ENCODE results near the gene PEX14. TPM values are rescaled to one million over a fixed set of nuclear protein-coding genes. Genes with fewer than 3 reads are reported as not detected.
A peak's percentile ranks its signal among the peaks of the same experiment; 100 is the strongest.

PEX14 gene
- total RNA-seq, 1 experiment from 2014 or later = 9.1 TPM

GRCh38 chr1:10556430-10557005 lies 81.8 kb downstream of the PEX14 start:
- Histone ChIP-seq H3K4me1 (ENCODE audit: low read length) (peaks cover 36% of the 10 kb centered on the region), H2AFZ (ENCODE audit: low read length) (no peak overlapping the region), H3K27ac (ENCODE audit: low read length) (peak overlapping the region; percentile 84), H4K20me1 (ENCODE audit: insufficient read depth, low read depth, low read length) (no peaks in the 10 kb centered on the region), H3K4me3 (ENCODE audit: low read length) (no peak overlapping the region), H3K9me2 (replicated peaks; ENCODE audit: insufficient read depth, low read length) (no peaks in the 10 kb centered on the region), H3K4me2 (ENCODE audit: low read depth, low read length, poor library complexity, severe bottlenecking) (no peak overlapping the region), H3K36me3 (ENCODE audit: insufficient read depth, low read length) (no peaks in the 10 kb centered on the region), H3K27me3 (ENCODE audit: low read length) (no peaks in the 10 kb centered on the region), H3K9ac (ENCODE audit: low read length) (peak overlapping the region; percentile 52; the same call in 1 of the 2 replicates), H3K9me3 (ENCODE audit: low read length) (no peaks in the 10 kb centered on the region), H3K79me2 (ENCODE audit: low read length) (peaks cover 42% of the 10 kb centered on the region)
- no peak for DNase-seq

- Histone ChIP-seq H3K9me3 (ENCODE audit: low read length) (no peaks in the 10 kb centered on the region), H3K36me3 (ENCODE audit: insufficient read depth, low read length) (no peaks in the 10 kb centered on the region)
Measured at GRCh38 chr1:10557714-10558113, 83.0 kb downstream of the PEX14 start.

GRCh38 chr1:10559386-10559785 lies 84.6 kb downstream of the PEX14 start:
- peaks cover 25% of the 10 kb centered on the region for H3K4me1 ChIP-seq (ENCODE audit: low read length)
- H3K79me2 ChIP-seq (ENCODE audit: low read length) = peaks cover 40% of the 10 kb centered on the region
- no peak overlapping the region for H3K4me3 ChIP-seq (ENCODE audit: low read length)
- no peaks in the 10 kb centered on the region for H3K36me3 ChIP-seq (ENCODE audit: insufficient read depth, low read length)
- H3K27ac ChIP-seq (ENCODE audit: low read length) = no peak overlapping the region
- H4K20me1 ChIP-seq (ENCODE audit: insufficient read depth, low read depth, low read length) = no peaks in the 10 kb centered on the region
- no peak overlapping the region for H2AFZ ChIP-seq (ENCODE audit: low read length)
- H3K9me3 ChIP-seq (ENCODE audit: low read length) = no peaks in the 10 kb centered on the region
- no peak overlapping the region for H3K4me2 ChIP-seq (ENCODE audit: low read depth, low read length, poor library complexity, severe bottlenecking)
- no peaks in the 10 kb centered on the region for H3K27me3 ChIP-seq (ENCODE audit: low read length)
- no peaks in the 10 kb centered on the region for H3K9me2 ChIP-seq (replicated peaks; ENCODE audit: insufficient read depth, low read length)
- no peak for DNase-seq
- no peak overlapping the region for H3K9ac ChIP-seq (ENCODE audit: low read length)

More at GRCh38 chr1:10557714-10558113, 83.0 kb downstream of the PEX14 start:
- Histone ChIP-seq H4K20me1 (ENCODE audit: insufficient read depth, low read depth, low read length) (no peaks in the 10 kb centered on the region), H3K9ac (ENCODE audit: low read length) (no peak overlapping the region), H3K27ac (ENCODE audit: low read length) (no peak overlapping the region; the same call in 1 of the 2 replicates), H3K79me2 (ENCODE audit: low read length) (peaks cover 48% of the 10 kb centered on the region), H3K4me1 (ENCODE audit: low read length) (peaks cover 36% of the 10 kb centered on the region), H3K4me3 (ENCODE audit: low read length) (no peak overlapping the region), H3K27me3 (ENCODE audit: low read length) (no peaks in the 10 kb centered on the region), H2AFZ (ENCODE audit: low read length) (no peak overlapping the region), H3K9me2 (replicated peaks; ENCODE audit: insufficient read depth, low read length) (no peaks in the 10 kb centered on the region), H3K4me2 (ENCODE audit: low read depth, low read length, poor library complexity, severe bottlenecking) (no peak overlapping the region)
- DNase-seq = no peak

- H3K9me3 ChIP-seq (ENCODE audit: low read length) = no peaks in the 10 kb centered on the region
- H3K9me2 ChIP-seq (replicated peaks; ENCODE audit: insufficient read depth, low read length) = no peaks in the 10 kb centered on the region
- H2AFZ ChIP-seq (ENCODE audit: low read length) = no peak overlapping the region
- H3K79me2 ChIP-seq (ENCODE audit: low read length) = peaks cover 38% of the 10 kb centered on the region
- H3K9ac ChIP-seq (ENCODE audit: low read length) = no peak overlapping the region
- no peak overlapping the region for H3K27ac ChIP-seq (ENCODE audit: low read length)
- H4K20me1 ChIP-seq (ENCODE audit: insufficient read depth, low read depth, low read length) = no peaks in the 10 kb centered on the region
- DNase-seq = no peak
- no peak overlapping the region for H3K4me3 ChIP-seq (ENCODE audit: low read length)
- no peaks in the 10 kb centered on the region for H3K27me3 ChIP-seq (ENCODE audit: low read length)
- H3K4me2 ChIP-seq (ENCODE audit: low read depth, low read length, poor library complexity, severe bottlenecking) = no peak overlapping the region
- H3K36me3 ChIP-seq (ENCODE audit: insufficient read depth, low read length) = no peaks in the 10 kb centered on the region
- H3K4me1 ChIP-seq (ENCODE audit: low read length) = peaks cover 4% of the 10 kb centered on the region
Measured at GRCh38 chr1:10561497-10561896, 86.7 kb downstream of the PEX14 start.

- no peak overlapping the region for H2AFZ ChIP-seq (ENCODE audit: low read length)
- no peaks in the 10 kb centered on the region for H3K36me3 ChIP-seq (ENCODE audit: insufficient read depth, low read length)
- no peaks in the 10 kb centered on the region for H3K9me3 ChIP-seq (ENCODE audit: low read length)
- no peaks in the 10 kb centered on the region for H3K27me3 ChIP-seq (ENCODE audit: low read length)
- no peaks in the 10 kb centered on the region for H3K9me2 ChIP-seq (replicated peaks; ENCODE audit: insufficient read depth, low read length)
- no peak overlapping the region for H3K27ac ChIP-seq (ENCODE audit: low read length)
- H3K9ac ChIP-seq (ENCODE audit: low read length) = no peak overlapping the region
- no peak overlapping the region for H3K4me2 ChIP-seq (ENCODE audit: low read depth, low read length, poor library complexity, severe bottlenecking)
- no peaks in the 10 kb centered on the region for H4K20me1 ChIP-seq (ENCODE audit: insufficient read depth, low read depth, low read length)
- no peak overlapping the region for H3K4me3 ChIP-seq (ENCODE audit: low read length)
- peaks cover 34% of the 10 kb centered on the region for H3K79me2 ChIP-seq (ENCODE audit: low read length)
- H3K4me1 ChIP-seq (ENCODE audit: low read length) = peaks cover 5% of the 10 kb centered on the region
- no peak for DNase-seq
Measured at GRCh38 chr1:10561955-10562354, 87.2 kb downstream of the PEX14 start.

- Histone ChIP-seq H3K9ac (ENCODE audit: low read length) (no peak overlapping the region), H3K9me2 (replicated peaks; ENCODE audit: insufficient read depth, low read length) (no peaks in the 10 kb centered on the region), H3K4me3 (ENCODE audit: low read length) (no peak overlapping the region), H3K36me3 (ENCODE audit: insufficient read depth, low read length) (no peaks in the 10 kb centered on the region), H3K79me2 (ENCODE audit: low read length) (peaks cover 40% of the 10 kb centered on the region), H3K4me1 (ENCODE audit: low read length) (peaks cover 7% of the 10 kb centered on the region), H4K20me1 (ENCODE audit: insufficient read depth, low read depth, low read length) (no peaks in the 10 kb centered on the region), H3K4me2 (ENCODE audit: low read depth, low read length, poor library complexity, severe bottlenecking) (no peak overlapping the region), H3K27ac (ENCODE audit: low read length) (no peak overlapping the region), H3K27me3 (ENCODE audit: low read length) (no peaks in the 10 kb centered on the region), H2AFZ (ENCODE audit: low read length) (no peak overlapping the region), H3K9me3 (ENCODE audit: low read length) (no peaks in the 10 kb centered on the region)
- no peak for DNase-seq
Measured at GRCh38 chr1:10564063-10564462, 89.3 kb downstream of the PEX14 start.

- Histone ChIP-seq H3K4me2 (ENCODE audit: low read depth, low read length, poor library complexity, severe bottlenecking) (no peak overlapping the region), H3K36me3 (ENCODE audit: insufficient read depth, low read length) (no peaks in the 10 kb centered on the region), H3K27ac (ENCODE audit: low read length) (no peak overlapping the region), H3K9me2 (replicated peaks; ENCODE audit: insufficient read depth, low read length) (no peaks in the 10 kb centered on the region), H3K4me3 (ENCODE audit: low read length) (no peak overlapping the region), H2AFZ (ENCODE audit: low read length) (no peak overlapping the region), H3K4me1 (ENCODE audit: low read length) (peaks cover 7% of the 10 kb centered on the region), H3K9me3 (ENCODE audit: low read length) (no peaks in the 10 kb centered on the region), H3K9ac (ENCODE audit: low read length) (no peak overlapping the region), H3K79me2 (ENCODE audit: low read length) (peaks cover 43% of the 10 kb centered on the region), H4K20me1 (ENCODE audit: insufficient read depth, low read depth, low read length) (no peaks in the 10 kb centered on the region), H3K27me3 (ENCODE audit: low read length) (no peaks in the 10 kb centered on the region)
- DNase-seq = no peak
Measured at GRCh38 chr1:10569531-10569930, 94.8 kb downstream of the PEX14 start.

- Histone ChIP-seq H3K4me1 (ENCODE audit: low read length) (no peaks in the 10 kb centered on the region), H3K27ac (ENCODE audit: low read length) (no peak overlapping the region), H4K20me1 (ENCODE audit: insufficient read depth, low read depth, low read length) (no peaks in the 10 kb centered on the region), H3K9ac (ENCODE audit: low read length) (no peak overlapping the region), H3K27me3 (ENCODE audit: low read length) (no peaks in the 10 kb centered on the region), H3K4me2 (ENCODE audit: low read depth, low read length, poor library complexity, severe bottlenecking) (no peak overlapping the region), H3K36me3 (ENCODE audit: insufficient read depth, low read length) (no peaks in the 10 kb centered on the region), H3K9me3 (ENCODE audit: low read length) (no peaks in the 10 kb centered on the region), H2AFZ (ENCODE audit: low read length) (no peak overlapping the region), H3K4me3 (ENCODE audit: low read length) (no peak overlapping the region), H3K9me2 (replicated peaks; ENCODE audit: insufficient read depth, low read length) (no peaks in the 10 kb centered on the region), H3K79me2 (ENCODE audit: low read length) (peaks cover 11% of the 10 kb centered on the region)
- DNase-seq = no peak
Measured at GRCh38 chr1:10575616-10576015, 100.9 kb downstream of the PEX14 start.

Measured in Karpas-422 (cell line).